Hepatocyte (in vitro differentiated cells): ENCODE results near the gene PTPRN2. TPM values are rescaled to one million over a fixed set of nuclear protein-coding genes. Genes with fewer than 3 reads are reported as not detected.

Experiments
- DNase-seq: peaks from one replicate; pipeline ENCODE4 v3.0.0-alpha.2; 2016; ENCODE audit warnings: low spot score
- H2AFZ ChIP-seq: fragments of 200-600 bp; sonication (generic); 2 replicates; pipeline ENCODE4 v1.6.0; 2016; ENCODE audit warnings: antibody characterized with exemption, mild to moderate bottlenecking
- H3K27ac ChIP-seq: fragments of 200-600 bp; sonication (generic); 2 replicates; pipeline ENCODE4 v1.5.1; 2016; ENCODE audit warnings: mild to moderate bottlenecking
- H3K27me3 ChIP-seq: fragments of 200-600 bp; sonication (generic); 2 replicates; pipeline ENCODE4 v1.6.1; 2016
- H3K36me3 ChIP-seq: fragments of 200-600 bp; sonication (generic); replicated peaks from 2 replicates; pipeline ENCODE4 v1.5.1; 2016; ENCODE audit warnings: low read depth; ENCODE audit not compliant: insufficient read depth
- H3K4me1 ChIP-seq: fragments of 200-600 bp; sonication (generic); 2 replicates; pipeline ENCODE4 v1.5.1; 2016; ENCODE audit warnings: mild to moderate bottlenecking, moderate library complexity; ENCODE audit not compliant: insufficient read depth
- H3K4me2 ChIP-seq: fragments of 200-600 bp; sonication (generic); 2 replicates; pipeline ENCODE4 v1.6.0; 2016
- H3K4me3 ChIP-seq: fragments of 200-600 bp; sonication (generic); 2 replicates; pipeline ENCODE4 v1.5.1; 2016; ENCODE audit warnings: mild to moderate bottlenecking
- H3K79me2 ChIP-seq: fragments of 200-600 bp; sonication (generic); 2 replicates; pipeline ENCODE4 v1.6.0; 2017; ENCODE audit warnings: mild to moderate bottlenecking
- H3K9me2 ChIP-seq: fragments of 200-600 bp; sonication (generic); replicated peaks from 2 replicates; pipeline ENCODE4 v1.6.0; 2017; ENCODE audit warnings: mild to moderate bottlenecking; ENCODE audit not compliant: insufficient read depth
- H3K9me3 ChIP-seq: fragments of 200-600 bp; sonication (generic); 2 replicates; pipeline ENCODE4 v1.5.1; 2016; ENCODE audit warnings: low read depth, mild to moderate bottlenecking
- H4K20me1 ChIP-seq: fragments of 200-600 bp; sonication (generic); 2 replicates; pipeline ENCODE4 v1.6.0; 2016; ENCODE audit warnings: mild to moderate bottlenecking; ENCODE audit not compliant: insufficient read depth, poor library complexity, severe bottlenecking
- EZH2 ChIP-seq: fragments of 200-600 bp; sonication (generic); IDR thresholded peaks from 2 replicates; pipeline ENCODE4 v1.6.1; 2016; ENCODE audit warnings: antibody characterized with exemption, mild to moderate bottlenecking, borderline replicate concordance
- EZH2phosphoT487 ChIP-seq: fragments of 200-600 bp; sonication (generic); IDR thresholded peaks from one replicate; pipeline ENCODE4 v1.6.1; 2018; ENCODE audit warnings: antibody characterized with exemption, mild to moderate bottlenecking, low read depth, moderate library complexity; ENCODE audit not compliant: unreplicated experiment, severe bottlenecking
- WGBS: methylation state at CpG from one replicate; pipeline ENCODE4 v1.1.6; 2016; ENCODE audit warnings: low lambda C conversion rate; ENCODE audit errors: missing lambda C conversion rate; 5-methylcytosine and 5-hydroxymethylcytosine counted together
- polyA plus RNA-seq: library from polyadenylated mRNA; unstranded; fragments of >200 nt; fragmentation: Nextera tagmentation; extraction: Ambion mirVana; gene quantifications from 2 replicates; pipeline ENCODE4 v1.2.1, GENCODE V29; 2016
- total RNA-seq: library from RNA; depleted of rRNA; stranded (reverse); fragments of >200 nt; gene quantifications from 2 replicates; pipeline ENCODE4 v1.2.3, GENCODE V29; 2014
- TF ChIP-seq, protein P1 (sequence below): fragments of 200-600 bp; sonication (generic); IDR thresholded peaks from 2 replicates; pipeline ENCODE4 v1.5.1; 2016; ENCODE audit warnings: antibody characterized with exemption, mild to moderate bottlenecking; ENCODE audit not compliant: poor library complexity

Gene PTPRN2
- total and polyA plus RNA-seq, 2 experiments from 2014 or later = 2.1 to 3.3 TPM

DNA sequence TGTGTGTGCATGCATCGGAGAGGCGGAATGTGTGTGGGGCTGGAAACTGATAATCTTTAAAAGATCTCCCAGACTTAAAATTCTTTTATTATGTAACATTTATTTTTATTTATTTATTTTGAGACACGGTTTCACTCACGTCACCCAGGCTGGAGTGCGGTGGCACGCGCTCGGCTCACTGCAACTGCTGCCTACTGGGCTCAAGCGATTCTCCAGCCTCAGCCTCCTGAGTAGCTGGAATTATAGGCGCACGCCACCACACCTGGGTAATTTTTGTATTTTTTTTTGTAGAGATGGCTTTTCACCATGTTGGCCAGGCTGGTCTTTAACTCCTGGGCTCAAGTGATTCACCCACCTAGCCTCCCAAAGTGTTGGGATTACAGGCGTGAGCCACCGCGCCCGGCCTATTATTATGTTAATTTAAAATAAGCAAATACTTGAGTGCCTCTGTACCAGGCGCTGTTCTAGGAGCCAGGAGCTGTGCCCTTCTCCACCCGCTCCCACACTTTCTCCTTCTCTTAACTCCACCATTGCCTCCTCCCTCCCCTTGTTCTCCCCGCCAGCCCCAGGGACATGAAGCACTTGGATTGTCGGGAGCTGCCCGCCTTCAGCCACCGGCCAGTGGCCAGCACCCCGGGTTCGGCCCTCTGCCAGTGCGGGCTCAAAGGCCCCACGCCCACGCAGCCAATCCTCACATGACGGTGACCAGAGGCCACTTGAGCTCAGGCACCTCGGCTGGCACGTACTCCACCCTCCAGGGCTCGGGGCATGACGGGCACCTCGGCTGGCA lies 1087.3 kb downstream of the PTPRN2 start:
- no peaks in the 10 kb centered on the region for H3K9me3 ChIP-seq
- H3K9me2 ChIP-seq = no peaks in the 10 kb centered on the region
- no peak overlapping the region for H3K4me3 ChIP-seq
- no peaks in the 10 kb centered on the region for H4K20me1 ChIP-seq
- H3K4me2 ChIP-seq = no peak overlapping the region
- no peaks in the 10 kb centered on the region for H3K4me1 ChIP-seq
- H2AFZ ChIP-seq = no peak overlapping the region
- DNase-seq = no peak
- no peaks in the 10 kb centered on the region for H3K27me3 ChIP-seq
- no peaks in the 10 kb centered on the region for H3K79me2 ChIP-seq
- H3K36me3 ChIP-seq = no peaks in the 10 kb centered on the region
- no peak overlapping the region for H3K27ac ChIP-seq
- WGBS = 72% methylated on average over 29 of the region's 32 CpGs
- TF ChIP-seq, protein P1, sequence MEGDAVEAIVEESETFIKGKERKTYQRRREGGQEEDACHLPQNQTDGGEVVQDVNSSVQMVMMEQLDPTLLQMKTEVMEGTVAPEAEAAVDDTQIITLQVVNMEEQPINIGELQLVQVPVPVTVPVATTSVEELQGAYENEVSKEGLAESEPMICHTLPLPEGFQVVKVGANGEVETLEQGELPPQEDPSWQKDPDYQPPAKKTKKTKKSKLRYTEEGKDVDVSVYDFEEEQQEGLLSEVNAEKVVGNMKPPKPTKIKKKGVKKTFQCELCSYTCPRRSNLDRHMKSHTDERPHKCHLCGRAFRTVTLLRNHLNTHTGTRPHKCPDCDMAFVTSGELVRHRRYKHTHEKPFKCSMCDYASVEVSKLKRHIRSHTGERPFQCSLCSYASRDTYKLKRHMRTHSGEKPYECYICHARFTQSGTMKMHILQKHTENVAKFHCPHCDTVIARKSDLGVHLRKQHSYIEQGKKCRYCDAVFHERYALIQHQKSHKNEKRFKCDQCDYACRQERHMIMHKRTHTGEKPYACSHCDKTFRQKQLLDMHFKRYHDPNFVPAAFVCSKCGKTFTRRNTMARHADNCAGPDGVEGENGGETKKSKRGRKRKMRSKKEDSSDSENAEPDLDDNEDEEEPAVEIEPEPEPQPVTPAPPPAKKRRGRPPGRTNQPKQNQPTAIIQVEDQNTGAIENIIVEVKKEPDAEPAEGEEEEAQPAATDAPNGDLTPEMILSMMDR = no peak
- no peak for TF ChIP-seq EZH2phosphoT487

DNA sequence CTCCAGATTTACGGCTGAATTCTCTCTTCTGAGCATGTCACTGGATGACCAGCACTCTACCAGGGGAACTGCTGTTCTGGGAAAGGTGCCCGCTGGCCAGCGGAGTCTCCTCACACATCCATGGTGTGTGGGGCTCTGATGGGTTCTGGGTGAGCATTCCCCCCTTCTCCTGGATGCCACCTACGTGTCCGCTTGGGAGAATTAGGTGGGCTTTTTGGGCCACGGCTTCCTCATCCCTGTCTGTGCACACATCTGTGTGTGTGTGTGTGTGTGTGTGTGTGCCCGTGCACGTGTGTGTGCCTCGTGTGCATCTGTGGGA lies 1087.8 kb downstream of the PTPRN2 start:
- Histone ChIP-seq H3K79me2 (no peaks in the 10 kb centered on the region), H3K4me1 (no peaks in the 10 kb centered on the region), H3K36me3 (no peaks in the 10 kb centered on the region), H3K9me2 (no peaks in the 10 kb centered on the region), H3K27ac (no peak overlapping the region), H4K20me1 (no peaks in the 10 kb centered on the region), H2AFZ (no peak overlapping the region), H3K4me2 (no peak overlapping the region), H3K4me3 (no peak overlapping the region), H3K9me3 (no peaks in the 10 kb centered on the region), H3K27me3 (no peaks in the 10 kb centered on the region)
- 85% methylated on average over 9 of the region's 9 CpGs for WGBS
- TF ChIP-seq EZH2 = no peak
- TF ChIP-seq, protein P1 = no peak
- no peak for DNase-seq

DNA sequence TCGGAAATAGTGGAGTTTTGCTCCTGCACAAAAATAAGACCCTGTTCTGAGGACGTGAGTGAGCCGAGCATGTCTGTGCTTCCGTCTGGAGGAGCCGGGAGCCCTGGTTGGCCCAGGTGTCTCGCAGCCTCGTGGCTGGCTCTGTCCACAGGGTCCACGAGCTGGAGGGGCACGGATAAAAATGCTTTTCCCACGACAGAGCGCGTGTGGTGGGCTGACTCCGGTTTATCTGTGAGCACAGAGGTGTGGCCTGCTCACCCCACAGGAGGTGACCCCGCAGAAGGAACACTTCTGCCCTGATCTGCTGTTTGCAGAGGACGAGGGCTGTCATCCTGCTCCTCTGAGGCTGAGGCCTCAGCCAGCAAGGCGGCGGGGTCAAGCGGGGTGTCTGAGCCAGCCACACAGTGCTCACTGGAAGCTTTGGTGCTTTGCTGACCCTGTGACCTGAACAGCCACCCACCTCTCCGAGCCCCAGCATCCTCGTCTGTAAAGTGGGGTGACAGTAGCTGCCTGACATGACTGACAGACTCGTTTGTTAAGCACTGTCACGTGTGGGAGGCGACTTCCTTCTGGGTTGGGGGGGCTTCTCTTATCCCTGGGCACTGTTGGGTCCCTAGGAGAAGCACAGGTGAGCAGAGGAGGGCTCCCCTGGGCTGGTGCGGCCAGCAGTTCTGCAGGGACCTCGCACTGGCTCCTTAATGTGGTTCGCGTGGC lies 1088.3 kb downstream of the PTPRN2 start:
- DNase-seq = no peak
- Histone ChIP-seq H3K36me3 (no peaks in the 10 kb centered on the region), H3K27ac (no peak overlapping the region), H3K4me3 (no peak overlapping the region), H3K27me3 (no peaks in the 10 kb centered on the region), H3K9me2 (no peaks in the 10 kb centered on the region), H2AFZ (no peak overlapping the region), H3K9me3 (no peaks in the 10 kb centered on the region), H3K4me1 (no peaks in the 10 kb centered on the region), H3K79me2 (no peaks in the 10 kb centered on the region), H3K4me2 (no peak overlapping the region), H4K20me1 (no peaks in the 10 kb centered on the region)
- TF ChIP-seq, protein P1 = no peak
- no peak for TF ChIP-seq EZH2
- no peak for TF ChIP-seq EZH2phosphoT487
- WGBS = 85% methylated on average over 27 of the region's 27 CpGs
